GM23338 (cell line): Measurements from ENCODE around the gene MACF1. TPM values are rescaled to one million over a fixed set of nuclear protein-coding genes. Genes with fewer than 3 reads are reported as not detected.

Source experiments
- ATAC-seq: fragments of 200-7000 bp; cut with Tn5 transposase; 3 replicates; pipeline ENCODE4 v1.9.1; 2020
- DNase-seq: peaks from one replicate; pipeline ENCODE4 v3.0.0-alpha.2; 2015; ENCODE audit warnings: low spot score
- H2AFZ ChIP-seq: fragments of 200-600 bp; sonication (generic); 2 replicates; pipeline ENCODE4 v1.8.0; 2016; ENCODE audit warnings: antibody characterized with exemption, mild to moderate bottlenecking, moderate library complexity
- H3F3A ChIP-seq: fragments of 200-600 bp; sonication (generic); replicated peaks from 2 replicates; pipeline ENCODE4 v1.8.0; 2017; ENCODE audit warnings: antibody characterized with exemption, mixed run types, low read depth
- H3K27ac ChIP-seq: fragments of 200-600 bp; sonication (generic); 2 replicates; pipeline ENCODE4 v1.6.1; 2016; ENCODE audit warnings: low read depth
- H3K27me3 ChIP-seq: fragments of 200-600 bp; sonication (generic); 2 replicates; pipeline ENCODE4 v1.8.0; 2016; ENCODE audit warnings: mild to moderate bottlenecking, mixed run types, moderate library complexity; ENCODE audit not compliant: insufficient read depth
- H3K36me3 ChIP-seq: fragments of 200-600 bp; sonication (generic); 2 replicates; pipeline ENCODE4 v1.8.0; 2016; ENCODE audit warnings: mild to moderate bottlenecking; ENCODE audit not compliant: insufficient read depth
- H3K4me1 ChIP-seq: fragments of 200-600 bp; sonication (generic); 2 replicates; pipeline ENCODE4 v1.8.0; 2016; ENCODE audit warnings: mild to moderate bottlenecking, moderate library complexity; ENCODE audit not compliant: insufficient read depth
- H3K4me2 ChIP-seq: fragments of 200-600 bp; sonication (generic); 2 replicates; pipeline ENCODE4 v1.7.1; 2017; ENCODE audit warnings: mixed run types
- H3K4me3 ChIP-seq: fragments of 200-600 bp; sonication (generic); 2 replicates; pipeline ENCODE4 v1.6.1; 2016; ENCODE audit warnings: mixed run types
- H3K79me2 ChIP-seq: fragments of 200-600 bp; sonication (generic); replicated peaks from 2 replicates; pipeline ENCODE4 v1.8.0; 2017; ENCODE audit warnings: mild to moderate bottlenecking; ENCODE audit not compliant: insufficient read depth
- H3K9me2 ChIP-seq: fragments of 200-600 bp; sonication (generic); 2 replicates; pipeline ENCODE4 v1.8.0; 2017; ENCODE audit not compliant: insufficient read depth
- H4K20me1 ChIP-seq: fragments of 200-600 bp; sonication (generic); replicated peaks from 2 replicates; pipeline ENCODE4 v1.8.0; 2017; ENCODE audit warnings: mild to moderate bottlenecking; ENCODE audit not compliant: insufficient read depth
- H3K27ac Mint-ChIP-seq: 2 replicates; pipeline ENCODE4 v1.8.0; 2020; ENCODE audit warnings: inconsistent platforms, mild to moderate bottlenecking, moderate library complexity, mixed read lengths
- H3K27me3 Mint-ChIP-seq: 3 replicates; pipeline ENCODE4 v1.8.0; 2022; ENCODE audit warnings: low read depth, mild to moderate bottlenecking, moderate library complexity, mixed read lengths, inconsistent platforms; ENCODE audit not compliant: insufficient read depth, poor library complexity
- H3K36me3 Mint-ChIP-seq: 3 replicates; pipeline ENCODE4 v1.8.0; 2021; ENCODE audit warnings: low read depth, mild to moderate bottlenecking, inconsistent platforms, moderate library complexity, mixed read lengths
- H3K4me1 Mint-ChIP-seq: 3 replicates; pipeline ENCODE4 v1.8.0; 2020; ENCODE audit warnings: mild to moderate bottlenecking, inconsistent platforms, mixed read lengths
- H3K4me3 Mint-ChIP-seq: 3 replicates; pipeline ENCODE4 v1.8.0; 2021; ENCODE audit warnings: moderate library complexity, mild to moderate bottlenecking, inconsistent platforms, mixed read lengths
- H3K9me3 Mint-ChIP-seq: 3 replicates; pipeline ENCODE4 v1.8.0; 2020; ENCODE audit warnings: moderate library complexity, mild to moderate bottlenecking, inconsistent platforms, mixed read lengths
- CREB1 ChIP-seq: fragments of 250-450 bp; sonication (Bioruptor Pico); IDR thresholded peaks from 2 replicates; pipeline ENCODE4 v1.5.0; 2020; ENCODE audit warnings: low read depth, mild to moderate bottlenecking, moderate library complexity
- EZH2 ChIP-seq: fragments of 200-600 bp; sonication (generic); IDR thresholded peaks from one replicate; pipeline ENCODE4 v1.8.0; 2017; ENCODE audit warnings: antibody characterized with exemption, mild to moderate bottlenecking, low read depth; ENCODE audit not compliant: unreplicated experiment
- EZH2phosphoT487 ChIP-seq: fragments of 200-600 bp; sonication (generic); IDR thresholded peaks from one replicate; pipeline ENCODE4 v1.8.1; 2018; ENCODE audit warnings: antibody characterized with exemption; ENCODE audit not compliant: unreplicated experiment
- POLR2AphosphoS5 ChIP-seq: IDR thresholded peaks from 2 replicates; pipeline ENCODE4 v1.6.1; 2016; ENCODE audit warnings: antibody characterized with exemption, low read depth
- ZNF114 ChIP-seq: fragments of 250-450 bp; sonication (Bioruptor Pico); IDR thresholded peaks from 2 replicates; pipeline ENCODE4 v1.5.0; 2020; ENCODE audit warnings: mild to moderate bottlenecking, moderate library complexity
- ZNF462 ChIP-seq: fragments of 250-450 bp; sonication (Bioruptor Pico); IDR thresholded peaks from 2 replicates; pipeline ENCODE4 v1.5.0; 2020; ENCODE audit warnings: mild to moderate bottlenecking, moderate library complexity
- polyA plus RNA-seq: library from polyadenylated mRNA; unstranded; fragments of >200 nt; fragmentation: Nextera tagmentation; extraction: Ambion mirVana; gene quantifications from 2 replicates; pipeline ENCODE4 v1.2.1, GENCODE V29; 2016
- total RNA-seq: library from RNA; depleted of rRNA; stranded (reverse); fragments of >200 nt; shearing (Covaris generic); gene quantifications from 2 replicates; pipeline ENCODE4 v1.2.3, GENCODE V29; 2014
- TF ChIP-seq, protein P1 (sequence below): IDR thresholded peaks from one replicate; pipeline ENCODE4 v1.6.1; 2018; ENCODE audit warnings: antibody characterized with exemption; ENCODE audit not compliant: unreplicated experiment
- TF ChIP-seq, protein P2 (sequence below), 2 experiments: fragments of 200-600 bp in 1 of 2; sonication (generic) in 1 of 2; conservative IDR thresholded peaks; 2 replicates each; pipeline versions ENCODE4 v1.5.1 to v1.6.1; 2016 to 2017; ENCODE audit warnings: antibody characterized with exemption in 2 of 2, low read depth in 2 of 2, mild to moderate bottlenecking in 2 of 2, moderate library complexity in 1 of 2

Gene MACF1
- total and polyA plus RNA-seq, 2 experiments from 2014 or later, result 104 to 399 TPM

DNA sequence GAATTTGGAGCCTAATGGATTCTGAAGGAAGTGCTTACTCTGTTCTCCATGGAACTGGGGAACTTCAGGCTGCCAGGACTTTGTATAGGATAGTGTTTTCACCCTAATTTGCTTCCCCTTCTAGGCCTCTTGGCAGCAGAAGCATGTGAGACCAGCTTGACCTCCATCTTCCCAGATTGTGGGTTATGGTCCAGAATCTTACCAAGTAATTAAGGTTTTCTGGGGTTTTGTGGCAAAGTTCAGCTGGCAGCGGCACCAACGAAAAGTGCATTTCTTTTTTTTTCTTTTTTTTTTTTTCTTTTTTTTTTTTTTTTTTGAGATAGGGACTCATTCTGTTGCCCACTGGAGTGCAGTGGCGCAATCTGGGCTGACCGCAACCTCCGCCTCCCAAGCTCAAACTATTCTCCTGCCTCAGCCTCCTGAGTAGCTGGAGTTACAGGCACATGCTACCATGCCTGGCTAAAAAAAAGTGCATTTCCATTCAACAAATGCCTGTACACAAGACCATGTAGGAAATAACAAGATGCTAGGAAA lies 283.6 kb downstream of the MACF1 start:
- Mint-ChIP-seq H3K9me3 (no peaks in the 10 kb centered on the region), H3K4me3 (no peak overlapping the region)
- H3K79me2 ChIP-seq, result no peaks in the 10 kb centered on the region

More for the DNA sequence above, 283.6 kb downstream of the MACF1 start:
- H3K36me3 Mint-ChIP-seq, result peaks cover 29% of the 10 kb centered on the region
- DNase-seq (no peak), ATAC-seq (no peak)
- H2AFZ ChIP-seq, result no peak overlapping the region
- no peak overlapping the region for H3K27ac Mint-ChIP-seq
- TF ChIP-seq, protein P1, sequence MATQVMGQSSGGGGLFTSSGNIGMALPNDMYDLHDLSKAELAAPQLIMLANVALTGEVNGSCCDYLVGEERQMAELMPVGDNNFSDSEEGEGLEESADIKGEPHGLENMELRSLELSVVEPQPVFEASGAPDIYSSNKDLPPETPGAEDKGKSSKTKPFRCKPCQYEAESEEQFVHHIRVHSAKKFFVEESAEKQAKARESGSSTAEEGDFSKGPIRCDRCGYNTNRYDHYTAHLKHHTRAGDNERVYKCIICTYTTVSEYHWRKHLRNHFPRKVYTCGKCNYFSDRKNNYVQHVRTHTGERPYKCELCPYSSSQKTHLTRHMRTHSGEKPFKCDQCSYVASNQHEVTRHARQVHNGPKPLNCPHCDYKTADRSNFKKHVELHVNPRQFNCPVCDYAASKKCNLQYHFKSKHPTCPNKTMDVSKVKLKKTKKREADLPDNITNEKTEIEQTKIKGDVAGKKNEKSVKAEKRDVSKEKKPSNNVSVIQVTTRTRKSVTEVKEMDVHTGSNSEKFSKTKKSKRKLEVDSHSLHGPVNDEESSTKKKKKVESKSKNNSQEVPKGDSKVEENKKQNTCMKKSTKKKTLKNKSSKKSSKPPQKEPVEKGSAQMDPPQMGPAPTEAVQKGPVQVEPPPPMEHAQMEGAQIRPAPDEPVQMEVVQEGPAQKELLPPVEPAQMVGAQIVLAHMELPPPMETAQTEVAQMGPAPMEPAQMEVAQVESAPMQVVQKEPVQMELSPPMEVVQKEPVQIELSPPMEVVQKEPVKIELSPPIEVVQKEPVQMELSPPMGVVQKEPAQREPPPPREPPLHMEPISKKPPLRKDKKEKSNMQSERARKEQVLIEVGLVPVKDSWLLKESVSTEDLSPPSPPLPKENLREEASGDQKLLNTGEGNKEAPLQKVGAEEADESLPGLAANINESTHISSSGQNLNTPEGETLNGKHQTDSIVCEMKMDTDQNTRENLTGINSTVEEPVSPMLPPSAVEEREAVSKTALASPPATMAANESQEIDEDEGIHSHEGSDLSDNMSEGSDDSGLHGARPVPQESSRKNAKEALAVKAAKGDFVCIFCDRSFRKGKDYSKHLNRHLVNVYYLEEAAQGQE, result no peak
- TF ChIP-seq, protein P2, sequence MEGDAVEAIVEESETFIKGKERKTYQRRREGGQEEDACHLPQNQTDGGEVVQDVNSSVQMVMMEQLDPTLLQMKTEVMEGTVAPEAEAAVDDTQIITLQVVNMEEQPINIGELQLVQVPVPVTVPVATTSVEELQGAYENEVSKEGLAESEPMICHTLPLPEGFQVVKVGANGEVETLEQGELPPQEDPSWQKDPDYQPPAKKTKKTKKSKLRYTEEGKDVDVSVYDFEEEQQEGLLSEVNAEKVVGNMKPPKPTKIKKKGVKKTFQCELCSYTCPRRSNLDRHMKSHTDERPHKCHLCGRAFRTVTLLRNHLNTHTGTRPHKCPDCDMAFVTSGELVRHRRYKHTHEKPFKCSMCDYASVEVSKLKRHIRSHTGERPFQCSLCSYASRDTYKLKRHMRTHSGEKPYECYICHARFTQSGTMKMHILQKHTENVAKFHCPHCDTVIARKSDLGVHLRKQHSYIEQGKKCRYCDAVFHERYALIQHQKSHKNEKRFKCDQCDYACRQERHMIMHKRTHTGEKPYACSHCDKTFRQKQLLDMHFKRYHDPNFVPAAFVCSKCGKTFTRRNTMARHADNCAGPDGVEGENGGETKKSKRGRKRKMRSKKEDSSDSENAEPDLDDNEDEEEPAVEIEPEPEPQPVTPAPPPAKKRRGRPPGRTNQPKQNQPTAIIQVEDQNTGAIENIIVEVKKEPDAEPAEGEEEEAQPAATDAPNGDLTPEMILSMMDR (conservative IDR thresholded peaks at IDR 0.05; ENCODE audit: low read depth in 2 of 2), result no peak
- no peak for TF ChIP-seq EZH2
- TF ChIP-seq ZNF462 (CRISPR knock-in tag), result no peak
- TF ChIP-seq EZH2phosphoT487, result no peak
- no peak for TF ChIP-seq ZNF114 (CRISPR knock-in tag)
- TF ChIP-seq CREB1, result no peak
- no peak for TF ChIP-seq POLR2AphosphoS5
- H3K4me1 Mint-ChIP-seq, result peaks cover 2% of the 10 kb centered on the region; the same call in 2 of the 3 replicates
- H3K4me2 ChIP-seq, result no peak overlapping the region
- H3K4me1 ChIP-seq, result no peaks in the 10 kb centered on the region
- H3K9me2 ChIP-seq, result no peaks in the 10 kb centered on the region
- peaks cover 41% of the 10 kb centered on the region for H3K27me3 ChIP-seq
- H3F3A ChIP-seq, result peaks cover 16% of the 10 kb centered on the region
- no peak overlapping the region for H3K27ac ChIP-seq
- peaks cover 34% of the 10 kb centered on the region for H3K36me3 ChIP-seq
- peaks cover 35% of the 10 kb centered on the region for H3K27me3 Mint-ChIP-seq
- peaks cover 17% of the 10 kb centered on the region for H4K20me1 ChIP-seq
- H3K4me3 ChIP-seq, result no peak overlapping the region
